Measurements from ENCODE around the gene DNAJA4. TPM values are rescaled to one million over a fixed set of nuclear protein-coding genes. Genes with fewer than 3 reads are reported as not detected.

The DNAJA4 gene
- polyA plus RNA-seq, 1 of the 3 experiments (the other 2 are of a cell fraction): 0.03 TPM

- no peaks in the 10 kb centered on the region for H3K79me2 ChIP-seq (ENCODE audit: insufficient read depth)
- H3K27ac ChIP-seq (ENCODE audit: low read depth in 2 of 2, low read length in 1 of 2): peak overlapping the region in 1 of 2 experiments; percentile 19; a peak in 1 of 4 replicates
- no peaks in the 10 kb centered on the region for H3K9me2 ChIP-seq
- no peak for TF ChIP-seq CHD2 (IDR thresholded peaks at IDR 0.05; ENCODE audit: low read length, partially characterized antibody)
- no peak for TF ChIP-seq FOSL2 (IDR thresholded peaks at IDR 0.05; ENCODE audit: borderline replicate concordance, low read depth)
- TF ChIP-seq RXRA (IDR thresholded peaks at IDR 0.05; ENCODE audit: borderline replicate concordance, low read depth): no peak
- no peak for TF ChIP-seq RAD21 (IDR thresholded peaks at IDR 0.05; ENCODE audit: low read length)
- no peak for TF ChIP-seq POLR2AphosphoS5 (IDR thresholded peaks at IDR 0.05; ENCODE audit: low read depth, low read length)
- H2AFZ ChIP-seq (ENCODE audit: low read depth): no peak overlapping the region
- H3K9ac ChIP-seq: no peak overlapping the region
- H4K20me1 ChIP-seq (ENCODE audit: insufficient read depth): no peaks in the 10 kb centered on the region
- POLR2A ChIA-PET: no interaction called here
- H3K4me2 ChIP-seq: no peak overlapping the region
- no peaks in the 10 kb centered on the region for H3F3A ChIP-seq (replicated peaks; ENCODE audit: insufficient read depth)
- no peaks in the 10 kb centered on the region for H3K36me3 ChIP-seq (replicated peaks in 1 of 2; ENCODE audit: control insufficient read depth in 1 of 2, insufficient read depth in 2 of 2, low read length in 1 of 2)
- H3K27me3 ChIP-seq (ENCODE audit: insufficient read depth): no peaks in the 10 kb centered on the region
- H3K9me3 ChIP-seq: no peaks in the 10 kb centered on the region
- H3K4me3 ChIP-seq (ENCODE audit: low read depth in 2 of 2, low read length in 1 of 2): no peak overlapping the region
- DNase-seq: no peak
- CTCF ChIA-PET: interaction anchor here (1.2 to 1.6 kb wide), 4 partner anchors 8 to 216 kb away, joined by 3 to 4 read pairs (median 4); no protein-coding TSS in a partner anchor
- H3K4me1 ChIP-seq (ENCODE audit: control insufficient read depth in 1 of 2, insufficient read depth in 2 of 2, low read depth in 1 of 2, low read length in 1 of 2): no peaks in the 10 kb centered on the region
Measured at GRCh38 chr15:78266229-78266628, 1.9 kb downstream of the DNAJA4 start.

GRCh38 chr15:78266806-78267205 lies 2.4 kb downstream of the DNAJA4 start:
- Histone ChIP-seq H3K27ac (ENCODE audit: low read depth in 2 of 2, low read length in 1 of 2) (no peak overlapping the region), H3K4me2 (no peak overlapping the region), H3K79me2 (ENCODE audit: insufficient read depth) (no peaks in the 10 kb centered on the region), H3K9ac (no peak overlapping the region), H3K36me3 (replicated peaks in 1 of 2; ENCODE audit: control insufficient read depth in 1 of 2, insufficient read depth in 2 of 2, low read length in 1 of 2) (no peaks in the 10 kb centered on the region), H3K9me3 (no peaks in the 10 kb centered on the region), H3K9me2 (no peaks in the 10 kb centered on the region), H2AFZ (ENCODE audit: low read depth) (no peak overlapping the region), H3K4me3 (ENCODE audit: low read depth in 2 of 2, low read length in 1 of 2) (no peak overlapping the region), H3F3A (replicated peaks; ENCODE audit: insufficient read depth) (no peaks in the 10 kb centered on the region), H3K4me1 (ENCODE audit: control insufficient read depth in 1 of 2, insufficient read depth in 2 of 2, low read depth in 1 of 2, low read length in 1 of 2) (no peaks in the 10 kb centered on the region), H4K20me1 (ENCODE audit: insufficient read depth) (no peaks in the 10 kb centered on the region), H3K27me3 (ENCODE audit: insufficient read depth) (no peaks in the 10 kb centered on the region)
- no peak for TF ChIP-seq MEF2A (IDR thresholded peaks at IDR 0.05; ENCODE audit: borderline replicate concordance, low read depth)
- TF ChIP-seq, protein P1, sequence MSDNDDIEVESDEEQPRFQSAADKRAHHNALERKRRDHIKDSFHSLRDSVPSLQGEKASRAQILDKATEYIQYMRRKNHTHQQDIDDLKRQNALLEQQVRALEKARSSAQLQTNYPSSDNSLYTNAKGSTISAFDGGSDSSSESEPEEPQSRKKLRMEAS (IDR thresholded peaks at IDR 0.05; ENCODE audit: low read depth): no peak
- no peak for TF ChIP-seq NFIC (IDR thresholded peaks at IDR 0.05; ENCODE audit: borderline replicate concordance)
- no peak for TF ChIP-seq CTCF (IDR thresholded peaks at IDR 0.05)
- no peak for TF ChIP-seq SMC3 (IDR thresholded peaks at IDR 0.05; ENCODE audit: low read depth, low read length)
- no peak for TF ChIP-seq FOXJ3 (CRISPR knock-in tag; IDR thresholded peaks at IDR 0.05)
- 75% methylated on average over 2 of the region's 2 CpGs for WGBS (ENCODE audit: low lambda C conversion rate)
- DNase-seq: no peak
- CTCF ChIA-PET: interaction anchor here (1.2 to 1.3 kb wide), 3 partner anchors 9 to 215 kb away, joined by 3 to 4 read pairs (median 3); no protein-coding TSS in a partner anchor
- POLR2A ChIA-PET: no interaction called here
